DOHH2 (cell line): ENCODE data around the gene GREM1.

ENCODE experiments used
- CTCF ChIP-seq: fragments of 200-600 bp; sonication (generic); IDR thresholded peaks from one replicate; pipeline ENCODE4 v1.5.1; 2014; ENCODE audit warnings: antibody characterized with exemption, mild to moderate bottlenecking, low read depth, low read length; ENCODE audit not compliant: poor library complexity, severe bottlenecking
- EZH2phosphoT487 ChIP-seq: fragments of 200-600 bp; sonication (generic); IDR thresholded peaks from 2 replicates; pipeline ENCODE4 v1.6.1; 2017; ENCODE audit warnings: borderline replicate concordance, mild to moderate bottlenecking, antibody characterized with exemption, low read length, moderate library complexity, mixed read lengths

GRCh38 chr15:32774022-32774421, 56.2 kb downstream of the GREM1 start:
- no peak for TF ChIP-seq CTCF
- no peak for TF ChIP-seq EZH2phosphoT487
